Measurements from ENCODE around the gene RRP1B. TPM values are rescaled to one million over a fixed set of nuclear protein-coding genes. Genes with fewer than 3 reads are reported as not detected.
A peak's percentile ranks its signal among the peaks of the same experiment; 100 is the strongest.

Gene RRP1B
- total and polyA plus RNA-seq, 9 of the 15 experiments (the other 6 are each of a cell fraction or from before 2014, with no cell fraction given): 6.8 to 66.6 (median 41.9) TPM

GRCh38 chr21:43739621-43740435 lies 80.5 kb downstream of the RRP1B start:
- Histone ChIP-seq H3K4me2 (ENCODE audit: insufficient read depth, low read length) (no peak overlapping the region), H3K9ac (ENCODE audit: insufficient read depth in 1 of 2, low read depth in 2 of 2, low read length in 2 of 2) (peak overlapping the region in 1 of 2 experiments; percentile 3; a peak in 1 of 4 replicates), H2AFZ (ENCODE audit: low read depth, low read length) (no peak overlapping the region), H3K27ac (ENCODE audit: extremely low read depth, low read depth, low read length) (no peak overlapping the region), H3K4me3 (no peak overlapping the region), H3K79me2 (ENCODE audit: control insufficient read depth, insufficient read depth, low read length) (peaks cover 44% of the 10 kb centered on the region), H4K20me1 (replicated peaks; ENCODE audit: control insufficient read depth, insufficient read depth, low read length) (peaks cover 19% of the 10 kb centered on the region), H3K4me1 (replicated peaks in 1 of 2; ENCODE audit: control insufficient read depth in 2 of 2, insufficient read depth in 2 of 2, low read length in 2 of 2) (peaks cover 19 to 70% of the 10 kb centered on the region in 2 experiments), H3K9me3 (replicated peaks; ENCODE audit: control insufficient read depth, insufficient read depth, low read depth, low read length) (no peaks in the 10 kb centered on the region), H3K9me1 (ENCODE audit: control insufficient read depth, insufficient read depth, low read length) (peaks cover 11% of the 10 kb centered on the region), H3K27me3 (ENCODE audit: control insufficient read depth in 2 of 2, insufficient read depth in 2 of 2, low read length in 2 of 2) (no peaks in the 10 kb centered on the region), H3K36me3 (ENCODE audit: control insufficient read depth, insufficient read depth, low read length) (peaks cover 78% of the 10 kb centered on the region; the same call in 2 of the 3 replicates)
- ChIA-PET CTCF (ENCODE audit: low intra/inter-chr PET ratio) (no interaction called here), POLR2A (interaction anchor here (1.2 to 1.6 kb wide), 2 partner anchors 9 to 18 kb away, joined by 3 to 7 read pairs; no protein-coding TSS in a partner anchor)
- DNase-seq (ENCODE audit: extremely low read depth in 1 of 4, low spot score in 3 of 4): peak in 2 of 4 experiments; percentile 43 to 54
- peak; percentile 84 for FAIRE-seq
- in situ Hi-C loops (cut with MboI): no loop called here
- peak; percentile 61 for TF ChIP-seq POLR2G (IDR thresholded peaks at IDR 0.05; ENCODE audit: low read depth, low read length)
- TF ChIP-seq MXI1 (IDR thresholded peaks at IDR 0.05; ENCODE audit: low read depth, low read length): no peak
- TF ChIP-seq RBM22 (IDR thresholded peaks at IDR 0.05; ENCODE audit: low read depth, low read length, poor library complexity, severe bottlenecking): peak; percentile 31
- TF ChIP-seq SMAD1 (IDR thresholded peaks at IDR 0.05; ENCODE audit: low read depth, low read length, partially characterized antibody): no peak
- 0 out of 2 replicates have a peak, but pooled peaks have one; percentile 20 for TF ChIP-seq ZC3H4 (CRISPR knock-in tag; IDR thresholded peaks at IDR 0.05; ENCODE audit: borderline replicate concordance)
- TF ChIP-seq PHTF2 (CRISPR knock-in tag; IDR thresholded peaks at IDR 0.05): no peak
- TF ChIP-seq SAP30 (IDR thresholded peaks at IDR 0.05; ENCODE audit: borderline replicate concordance, insufficient read depth, low read depth, low read length, poor library complexity, severe bottlenecking): no peak
- WGBS (ENCODE audit: insufficient coverage, low coverage, missing lambda C conversion rate): 96% methylated on average over 25 of the region's 25 CpGs
- BruUV-seq (replicated peaks): no TSS peak
- ATAC-seq: no peak
- intact Hi-C loops (cut with micrococcal nuclease): no loop called here

Measured in K562 (cell line).